GM19455 (cell line): Measurements from ENCODE around the gene CDX1.

ENCODE experiments used
- ATAC-seq: cut with Tn5 transposase; IDR thresholded peaks from one replicate; pipeline ENCODE4 v1.9.1; 2021; ENCODE audit not compliant: unreplicated experiment

The CDX1 gene

GRCh38 chr5:150166650-150167511 is at the start of gene CDX1:
Gene CDX1 (plus strand): TSS chr5:150166778. CDS start chr5:150166877, 99 bp downstream.
- ATAC-seq = no peak

DNA sequence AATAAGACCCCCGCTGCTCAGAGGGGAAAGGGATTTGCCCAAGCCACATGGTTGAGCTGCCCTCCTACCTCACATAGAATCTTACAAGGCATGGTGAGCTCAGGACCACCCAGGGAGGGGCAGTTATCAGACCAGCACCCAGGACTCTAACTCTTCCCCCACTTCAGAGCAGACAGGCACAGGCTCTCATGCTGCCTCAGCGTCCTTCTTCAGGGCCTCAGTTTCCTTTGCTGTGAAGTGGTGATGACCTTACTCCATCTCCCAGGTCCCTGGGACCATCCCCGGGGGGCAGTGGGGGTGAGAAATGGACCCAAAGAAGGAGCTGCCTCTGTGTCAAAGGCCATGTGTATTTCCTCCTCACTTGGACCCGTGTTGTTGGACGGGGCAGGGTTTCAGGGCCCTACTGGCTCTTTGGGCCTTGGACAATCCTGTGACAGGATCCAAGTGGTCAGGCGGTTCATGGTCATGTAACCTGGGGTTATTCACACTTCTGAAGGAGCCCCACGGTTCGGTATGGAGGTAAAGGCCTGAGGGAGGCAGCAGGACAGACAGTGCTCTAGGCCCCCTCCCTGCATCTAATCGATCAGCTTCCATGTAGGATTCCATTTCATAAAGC is 48.5 kb upstream of the CDX1 start:
- ATAC-seq = no peak

- ATAC-seq = no peak
These were observed 47.9 kb upstream of the CDX1 start for GRCh38 chr5:150118561-150119229.

GRCh38 chr5:150119421-150120061 is 47.0 kb upstream of the CDX1 start:
- ATAC-seq = no peak

DNA sequence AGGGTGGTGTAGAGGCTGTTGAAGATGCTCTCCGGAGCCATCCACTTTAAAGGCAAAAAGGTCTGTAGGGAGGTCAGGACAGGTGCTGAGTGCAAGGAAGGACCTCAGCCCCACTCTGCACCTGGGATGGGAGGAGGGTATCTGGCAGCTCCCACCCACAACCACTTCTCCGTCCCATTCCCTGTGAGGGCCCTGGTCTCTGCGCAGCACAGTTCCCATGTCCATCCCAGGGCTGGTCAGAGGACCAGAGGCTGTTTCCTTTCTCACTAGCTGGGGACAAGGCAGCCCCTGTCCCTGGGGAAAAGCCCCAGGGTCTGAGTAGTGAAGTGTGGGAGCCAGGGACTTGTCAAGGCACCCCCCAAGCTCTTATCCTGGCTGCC is 46.5 kb upstream of the CDX1 start:
- ATAC-seq = no peak

GRCh38 chr5:150120617-150121447 is 45.7 kb upstream of the CDX1 start:
- ATAC-seq = no peak

DNA sequence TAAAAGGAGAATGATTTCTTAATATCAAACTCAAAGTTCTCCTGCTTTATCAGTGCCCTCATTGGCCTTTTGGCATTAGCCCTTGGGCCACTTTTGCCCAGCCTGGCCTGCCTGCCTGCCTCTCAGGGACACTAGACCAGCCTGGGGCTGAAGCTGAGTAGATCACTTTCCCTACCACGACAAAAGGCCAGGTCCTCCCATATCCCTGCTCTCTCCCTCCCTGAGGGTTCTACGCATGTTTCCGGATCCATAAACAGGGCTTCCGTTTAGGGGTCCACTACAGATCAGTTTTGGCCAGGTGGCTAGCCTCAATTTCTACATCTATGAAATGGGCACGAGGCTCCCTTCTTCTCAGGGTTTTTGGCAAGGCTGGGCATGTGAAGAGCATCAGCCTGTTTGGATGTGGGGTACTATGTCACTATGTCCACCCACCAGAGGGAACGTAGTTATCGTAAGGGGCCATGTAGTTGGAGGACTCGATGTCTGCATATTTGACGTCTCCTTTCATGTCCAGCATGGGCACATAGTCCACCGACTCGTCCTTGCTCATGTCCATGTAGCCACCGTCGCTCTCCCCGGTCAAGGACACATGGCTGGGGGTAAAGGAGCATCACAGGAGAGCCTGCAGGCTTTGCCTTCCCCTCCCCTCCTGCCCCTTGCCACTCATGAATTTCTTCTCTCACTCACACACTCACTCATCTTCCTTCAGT is 45.0 kb upstream of the CDX1 start:
- no peak for ATAC-seq

DNA sequence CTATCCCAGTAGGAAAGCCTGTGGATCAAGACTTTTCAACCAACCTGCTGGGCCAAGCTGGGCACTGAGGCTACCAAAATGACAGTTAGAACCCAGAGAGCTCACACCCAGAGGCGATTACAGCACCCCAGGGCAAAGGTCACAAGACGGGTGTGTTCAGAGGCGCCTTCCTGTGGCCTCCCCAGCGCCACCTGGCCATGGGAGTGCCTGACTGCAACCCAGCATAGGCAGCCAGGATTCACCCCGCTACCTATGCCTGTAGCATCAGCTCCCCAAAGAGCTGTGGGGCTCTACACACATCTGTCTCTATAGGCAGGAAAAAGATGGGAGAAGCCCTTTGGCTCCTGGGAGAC is 44.4 kb upstream of the CDX1 start:
- ATAC-seq = peak; percentile 65

DNA sequence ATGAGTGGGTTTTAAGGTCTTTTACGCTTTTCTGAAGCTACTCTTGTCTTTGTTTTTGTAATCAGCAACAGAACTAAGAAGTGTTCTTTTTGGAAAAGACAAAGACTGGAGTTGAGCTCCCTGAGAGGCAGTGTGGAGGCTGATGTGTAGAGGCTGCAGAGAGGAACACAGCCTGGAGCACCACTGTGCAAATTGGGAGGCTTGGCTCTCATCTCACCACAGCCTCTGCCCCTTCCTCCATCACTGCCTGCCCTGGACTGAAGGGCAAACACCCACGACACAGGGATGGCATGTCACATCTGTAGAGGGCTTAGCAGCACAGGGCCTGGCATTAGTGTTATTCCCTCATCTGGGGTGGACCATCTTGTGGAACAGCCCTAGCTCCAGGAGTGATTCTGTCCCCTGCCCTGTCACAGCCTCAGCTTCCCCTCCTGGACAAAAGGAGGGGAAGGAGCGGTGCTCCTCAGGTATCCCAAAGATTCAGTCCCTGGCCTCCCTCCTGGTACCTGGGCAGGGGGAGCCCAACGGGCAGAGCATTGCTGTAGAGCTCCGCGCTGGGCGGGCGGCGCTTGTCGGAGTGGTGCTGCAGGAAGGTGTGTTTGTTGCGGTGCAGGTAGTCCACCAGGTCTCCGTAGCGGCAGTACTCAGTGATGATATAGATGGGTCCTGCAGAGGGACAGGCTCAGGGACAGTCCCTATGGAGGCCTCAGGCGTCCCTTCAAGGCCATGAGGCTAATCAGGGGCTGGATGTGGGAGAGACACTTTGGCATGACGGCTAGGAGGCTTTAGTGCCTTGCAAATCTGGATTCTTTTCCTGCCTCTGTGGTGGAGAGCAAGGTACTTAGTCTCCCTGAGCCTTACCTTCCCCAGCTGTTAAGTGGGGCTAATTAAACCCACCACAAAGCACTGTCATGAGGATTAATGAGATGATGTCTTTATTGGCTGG is 43.8 kb upstream of the CDX1 start:
- no peak for ATAC-seq

GRCh38 chr5:150123542-150123941 is 43.0 kb upstream of the CDX1 start:
- ATAC-seq = no peak

GRCh38 chr5:150124111-150124557 is 42.4 kb upstream of the CDX1 start:
- ATAC-seq = no peak

GRCh38 chr5:150124596-150124995 is 42.0 kb upstream of the CDX1 start:
- no peak for ATAC-seq

DNA sequence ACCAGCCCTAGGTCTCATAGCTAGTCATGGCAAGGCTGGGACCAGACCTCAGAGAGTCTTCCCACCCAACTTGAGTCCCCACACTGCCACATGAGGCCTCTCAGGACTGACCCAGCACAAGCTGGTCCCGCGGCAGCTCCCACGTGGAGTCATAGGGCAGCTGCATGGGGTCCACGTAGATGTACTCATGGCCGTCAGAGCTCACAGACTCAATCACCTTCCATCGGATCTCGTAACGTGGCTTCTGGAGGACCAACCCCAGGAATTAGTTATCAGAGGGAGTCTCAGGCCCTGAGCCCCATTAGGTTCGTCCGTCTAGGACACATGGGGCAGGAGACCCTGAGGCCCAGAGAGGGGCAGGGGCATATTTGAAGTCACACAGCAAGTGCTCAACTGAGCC is 41.2 kb upstream of the CDX1 start:
- no peak for ATAC-seq

GRCh38 chr5:150126199-150126920 is 40.2 kb upstream of the CDX1 start:
- no peak for ATAC-seq

- no peak for ATAC-seq
These were observed 39.7 kb upstream of the CDX1 start for GRCh38 chr5:150126921-150127265.

- no peak for ATAC-seq
These were observed 37.1 kb upstream of the CDX1 start for GRCh38 chr5:150129454-150129812.

DNA sequence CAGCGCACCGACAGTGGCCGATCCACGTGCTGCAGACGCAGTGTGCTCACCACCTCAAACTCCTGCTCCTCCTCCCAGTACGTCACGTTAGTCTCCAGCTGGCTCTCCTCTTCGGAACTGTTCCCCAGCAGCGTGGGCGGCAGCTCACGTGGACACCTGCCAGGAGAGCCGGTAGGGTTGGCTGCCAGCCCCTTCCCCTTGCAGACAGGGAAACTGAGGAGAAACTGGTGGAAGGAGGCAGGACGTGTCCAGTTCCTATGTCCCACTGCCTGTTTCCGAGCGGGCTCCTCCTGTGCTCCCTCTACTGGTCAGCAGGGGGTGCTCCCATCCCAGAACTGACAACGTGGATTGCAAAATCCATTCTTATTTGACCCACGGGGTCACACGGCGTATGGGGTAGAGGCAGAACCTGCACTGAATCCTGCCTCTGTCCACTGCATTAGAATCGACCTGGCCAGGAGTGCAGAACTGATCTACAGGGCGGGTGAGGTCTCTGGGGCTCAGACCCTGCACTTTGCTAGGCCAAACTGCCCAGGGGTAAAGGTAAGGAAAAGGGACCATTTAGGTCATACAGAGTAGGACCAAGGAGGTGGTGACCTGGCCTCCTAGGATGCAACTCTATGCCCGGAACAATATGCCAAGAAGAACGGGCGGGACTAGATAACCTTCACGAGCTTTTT is 36.6 kb upstream of the CDX1 start:
- ATAC-seq = peak; percentile 63

DNA sequence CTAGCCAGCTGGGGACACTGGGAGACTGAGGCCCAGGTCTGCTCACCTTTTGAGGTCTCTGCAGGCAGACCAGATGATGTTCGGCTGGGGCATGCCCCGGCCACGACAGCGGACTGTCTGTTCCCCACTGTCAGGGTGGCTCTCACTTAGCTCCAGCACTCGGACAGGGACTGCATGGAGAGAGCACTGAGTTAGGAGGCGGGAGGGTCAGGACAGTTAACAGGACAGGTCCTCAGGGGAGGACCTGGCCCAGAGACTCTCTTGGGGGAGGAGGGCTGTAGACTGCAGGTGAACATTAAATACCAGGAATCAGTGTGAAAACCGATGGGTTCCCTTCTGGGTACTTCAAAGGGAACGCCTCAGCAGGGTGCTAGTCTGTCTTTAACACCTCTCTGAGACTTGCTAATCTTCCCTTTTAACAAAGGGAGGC is 36.1 kb upstream of the CDX1 start:
- ATAC-seq = no peak
